H9 (cell line): ENCODE data around the gene TGFA. TPM values are rescaled to one million over a fixed set of nuclear protein-coding genes. Genes with fewer than 3 reads are reported as not detected.

Source experiments
- DNase-seq: peaks from one replicate; pipeline ENCODE4 v3.0.0-alpha.2; 2017
- H2AFZ ChIP-seq: one replicate; pipeline ENCODE4 v1.6.1; 2013; ENCODE audit warnings: mild to moderate bottlenecking, low read length, control low read depth, moderate library complexity
- H2AK5ac ChIP-seq: 2 replicates; pipeline ENCODE4 v1.6.1; 2013; ENCODE audit warnings: low read length, control low read depth, mixed read lengths; ENCODE audit not compliant: insufficient read length
- H2BK120ac ChIP-seq: one replicate; pipeline ENCODE4 v1.6.1; 2013; ENCODE audit warnings: low read depth, mild to moderate bottlenecking, low read length, control low read depth, inconsistent platforms; ENCODE audit not compliant: poor library complexity, severe bottlenecking
- H2BK12ac ChIP-seq: 2 replicates; pipeline ENCODE4 v1.6.1; 2013; ENCODE audit warnings: low read length, control low read depth, mixed read lengths, low read depth; ENCODE audit not compliant: insufficient read length
- H2BK15ac ChIP-seq: 2 replicates; pipeline ENCODE4 v1.6.1; 2013; ENCODE audit warnings: low read depth, low read length, control low read depth
- H2BK20ac ChIP-seq: one replicate; pipeline ENCODE4 v1.6.1; 2013; ENCODE audit warnings: low read depth, mild to moderate bottlenecking, low read length, control low read depth, inconsistent platforms; ENCODE audit not compliant: poor library complexity, severe bottlenecking
- H2BK5ac ChIP-seq: 2 replicates; pipeline ENCODE4 v1.6.1; 2013; ENCODE audit warnings: low read length, control low read depth, mixed read lengths; ENCODE audit not compliant: insufficient read length
- H3K14ac ChIP-seq: 2 replicates; pipeline ENCODE4 v1.6.1; 2013; ENCODE audit warnings: low read length, control low read depth; ENCODE audit not compliant: insufficient read depth
- H3K18ac ChIP-seq: 2 replicates; pipeline ENCODE4 v1.6.1; 2013; ENCODE audit warnings: low read depth, mild to moderate bottlenecking, mixed read lengths, low read length, control low read depth; ENCODE audit not compliant: insufficient read length
- H3K23ac ChIP-seq: 2 replicates; pipeline ENCODE4 v1.6.1; 2013; ENCODE audit warnings: low read length, control low read depth, mixed read lengths, low read depth; ENCODE audit not compliant: insufficient read length
- H3K23me2 ChIP-seq: 2 replicates; pipeline ENCODE4 v1.6.1; 2013; ENCODE audit warnings: low read depth, mild to moderate bottlenecking, mixed read lengths, low read length, control low read depth; ENCODE audit not compliant: insufficient read length, poor library complexity, severe bottlenecking
- H3K27ac ChIP-seq: 2 replicates; pipeline ENCODE4 v1.5.1; 2013; ENCODE audit warnings: low read length, control low read depth, mixed read lengths, low read depth; ENCODE audit not compliant: insufficient read length
- H3K27me3 ChIP-seq: 2 replicates; pipeline ENCODE4 v1.6.1; 2013; ENCODE audit warnings: low read length, control low read depth, inconsistent platforms; ENCODE audit not compliant: insufficient read depth
- H3K4ac ChIP-seq: 2 replicates; pipeline ENCODE4 v1.6.1; 2013; ENCODE audit warnings: low read depth, mild to moderate bottlenecking, control low read depth, inconsistent platforms, low read length, moderate library complexity
- H3K4me1 ChIP-seq: 2 replicates; pipeline ENCODE4 v1.6.1; 2013; ENCODE audit warnings: low read length, control low read depth, inconsistent platforms; ENCODE audit not compliant: insufficient read depth
- H3K4me2 ChIP-seq: 2 replicates; pipeline ENCODE4 v1.6.1; 2013; ENCODE audit warnings: low read length, control low read depth, mixed read lengths; ENCODE audit not compliant: insufficient read length, insufficient read depth
- H3K56ac ChIP-seq: 2 replicates; pipeline ENCODE4 v1.6.1; 2013; ENCODE audit warnings: low read depth, mild to moderate bottlenecking, mixed read lengths, low read length, control low read depth; ENCODE audit not compliant: insufficient read length
- H3K79me1 ChIP-seq: 2 replicates; pipeline ENCODE4 v1.6.1; 2013; ENCODE audit warnings: low read depth, mild to moderate bottlenecking, moderate library complexity, low read length, control low read depth, inconsistent platforms; ENCODE audit not compliant: insufficient read depth, poor library complexity, severe bottlenecking
- H3K79me2 ChIP-seq: 2 replicates; pipeline ENCODE4 v1.6.1; 2013; ENCODE audit warnings: low read length, control low read depth, inconsistent platforms; ENCODE audit not compliant: insufficient read depth
- H3K9ac ChIP-seq: 2 replicates; pipeline ENCODE4 v1.6.1; 2013; ENCODE audit warnings: low read length, control low read depth, mixed read lengths; ENCODE audit not compliant: insufficient read length; ENCODE audit errors: extremely low read depth
- H3K9me3 ChIP-seq: one replicate; pipeline ENCODE4 v1.6.1; 2013; ENCODE audit warnings: low read depth, low read length, inconsistent platforms; ENCODE audit not compliant: control insufficient read depth
- H3T11ph ChIP-seq: one replicate; pipeline ENCODE4 v1.6.1; 2013; ENCODE audit warnings: mild to moderate bottlenecking, low read length, control low read depth, inconsistent platforms
- H4K20me1 ChIP-seq: one replicate; pipeline ENCODE4 v1.6.1; 2013; ENCODE audit not compliant: control insufficient read depth, insufficient read length, insufficient read depth
- H4K5ac ChIP-seq: 2 replicates; pipeline ENCODE4 v1.6.1; 2013; ENCODE audit warnings: low read depth, mild to moderate bottlenecking, mixed read lengths, low read length, control low read depth; ENCODE audit not compliant: insufficient read length
- H4K8ac ChIP-seq: replicated peaks from 2 replicates; pipeline ENCODE4 v1.6.1; 2013; ENCODE audit warnings: low read length, control low read depth, mixed read lengths, low read depth; ENCODE audit not compliant: insufficient read length
- H4K91ac ChIP-seq: 2 replicates; pipeline ENCODE4 v1.6.1; 2013; ENCODE audit warnings: low read depth, mild to moderate bottlenecking, moderate library complexity, mixed read lengths, low read length, control low read depth; ENCODE audit not compliant: insufficient read length
- H3K27ac Mint-ChIP-seq, 3 experiments: 2 replicates in 2 of 3; 3 replicates in 1 of 3; pipeline ENCODE4 v1.8.0; 2020 to 2021; ENCODE audit warnings: mixed read lengths in 3 of 3, mild to moderate bottlenecking in 1 of 3, moderate library complexity in 1 of 3
- H3K27me3 Mint-ChIP-seq: 2 replicates; pipeline ENCODE4 v1.8.0; 2021; ENCODE audit warnings: low read depth, mild to moderate bottlenecking, moderate library complexity, mixed read lengths
- H3K36me3 Mint-ChIP-seq, 3 experiments: 2 replicates in 2 of 3; 3 replicates in 1 of 3; pipeline ENCODE4 v1.8.0; 2020 to 2021; ENCODE audit warnings: low read depth in 3 of 3, mixed read lengths in 3 of 3; ENCODE audit not compliant: insufficient read depth in 1 of 3
- H3K4me1 Mint-ChIP-seq, 2 experiments: 2 replicates each; pipeline ENCODE4 v1.8.0; 2020; ENCODE audit warnings: mixed read lengths in 2 of 2
- H3K4me3 Mint-ChIP-seq, 2 experiments: 2 replicates in 1 of 2; 3 replicates in 1 of 2; pipeline ENCODE4 v1.8.0; 2020 to 2021; ENCODE audit warnings: mild to moderate bottlenecking in 2 of 2, mixed read lengths in 2 of 2, moderate library complexity in 1 of 2
- H3K9me3 Mint-ChIP-seq, 2 experiments: 2 replicates in 1 of 2; 3 replicates in 1 of 2; pipeline ENCODE4 v1.8.0; 2020; ENCODE audit warnings: mild to moderate bottlenecking in 2 of 2, mixed read lengths in 2 of 2, moderate library complexity in 1 of 2
- WGBS: extraction: QIAGEN DNeasy Blood & Tissue Kit; methylation state at CpG from one replicate; pipeline ENCODE4 v1.1.7; 2013; ENCODE audit warnings: missing lambda C conversion rate, low lambda C conversion rate, mixed read lengths; ENCODE audit not compliant: insufficient read length; ENCODE audit errors: extremely low coverage; 5-methylcytosine and 5-hydroxymethylcytosine counted together
- total RNA-seq: library from RNA; stranded (reverse); gene quantifications from 2 replicates; pipeline ENCODE4 v1.2.1, GENCODE V29; 2021
- TF ChIP-seq, protein P1 (sequence below): fragments of 200-600 bp; sonication (generic); conservative IDR thresholded peaks from 3 replicates; pipeline ENCODE4 v1.8.0; 2021; ENCODE audit warnings: antibody characterized with exemption, mild to moderate bottlenecking

The TGFA gene
- total RNA-seq, 1 experiment from 2014 or later = 3.3 TPM

DNA sequence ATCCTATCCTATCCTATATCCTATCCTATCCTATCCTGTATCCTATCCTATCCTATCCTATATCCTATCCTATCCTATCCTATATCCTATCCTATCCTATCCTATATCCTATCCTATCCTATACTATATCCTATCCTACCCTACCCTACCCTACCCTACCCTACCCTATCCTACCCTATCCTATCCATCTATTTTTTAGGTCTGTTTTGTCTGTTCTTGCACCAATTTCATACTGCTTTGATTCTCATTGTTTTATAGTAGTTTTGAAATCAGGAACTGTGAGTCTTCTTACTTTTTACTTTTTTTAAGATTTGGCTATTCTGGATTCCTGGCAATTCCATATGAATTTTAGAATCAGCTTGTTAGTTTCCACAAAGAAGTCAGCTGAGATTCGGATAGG is 118.5 kb downstream of the TGFA start:
- H2BK5ac ChIP-seq = no peak overlapping the region
- no peak overlapping the region for H3K9ac ChIP-seq
- no peak overlapping the region for H3K56ac ChIP-seq
- no peak overlapping the region for H2BK120ac ChIP-seq
- H4K8ac ChIP-seq = no peak overlapping the region
- Mint-ChIP-seq H3K4me3 (no peak overlapping the region), H3K27me3 (peaks cover 2% of the 10 kb centered on the region; the same call in 1 of the 2 replicates), H3K4me1 (no peaks in the 10 kb centered on the region), H3K27ac (no peak overlapping the region), H3K36me3 (no peaks in the 10 kb centered on the region), H3K9me3 (no peaks in the 10 kb centered on the region)
- no peak overlapping the region for H3K4me2 ChIP-seq
- no peak overlapping the region for H4K5ac ChIP-seq
- H2AFZ ChIP-seq = no peak overlapping the region
- no peak overlapping the region for H3K14ac ChIP-seq
- H4K91ac ChIP-seq = no peak overlapping the region
- H3K23me2 ChIP-seq = no peaks in the 10 kb centered on the region
- H4K20me1 ChIP-seq = no peaks in the 10 kb centered on the region
- TF ChIP-seq, protein P1, sequence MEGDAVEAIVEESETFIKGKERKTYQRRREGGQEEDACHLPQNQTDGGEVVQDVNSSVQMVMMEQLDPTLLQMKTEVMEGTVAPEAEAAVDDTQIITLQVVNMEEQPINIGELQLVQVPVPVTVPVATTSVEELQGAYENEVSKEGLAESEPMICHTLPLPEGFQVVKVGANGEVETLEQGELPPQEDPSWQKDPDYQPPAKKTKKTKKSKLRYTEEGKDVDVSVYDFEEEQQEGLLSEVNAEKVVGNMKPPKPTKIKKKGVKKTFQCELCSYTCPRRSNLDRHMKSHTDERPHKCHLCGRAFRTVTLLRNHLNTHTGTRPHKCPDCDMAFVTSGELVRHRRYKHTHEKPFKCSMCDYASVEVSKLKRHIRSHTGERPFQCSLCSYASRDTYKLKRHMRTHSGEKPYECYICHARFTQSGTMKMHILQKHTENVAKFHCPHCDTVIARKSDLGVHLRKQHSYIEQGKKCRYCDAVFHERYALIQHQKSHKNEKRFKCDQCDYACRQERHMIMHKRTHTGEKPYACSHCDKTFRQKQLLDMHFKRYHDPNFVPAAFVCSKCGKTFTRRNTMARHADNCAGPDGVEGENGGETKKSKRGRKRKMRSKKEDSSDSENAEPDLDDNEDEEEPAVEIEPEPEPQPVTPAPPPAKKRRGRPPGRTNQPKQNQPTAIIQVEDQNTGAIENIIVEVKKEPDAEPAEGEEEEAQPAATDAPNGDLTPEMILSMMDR = no peak
- no peak overlapping the region for H3K18ac ChIP-seq
- no peaks in the 10 kb centered on the region for H3K27me3 ChIP-seq
- no peak overlapping the region for H2BK12ac ChIP-seq
- no peak overlapping the region for H2BK20ac ChIP-seq
- no peak overlapping the region for H3K27ac ChIP-seq
- H3T11ph ChIP-seq = no peak overlapping the region
- H3K4me1 ChIP-seq = no peaks in the 10 kb centered on the region
- no peaks in the 10 kb centered on the region for H3K79me2 ChIP-seq
- no peak overlapping the region for H2BK15ac ChIP-seq
- no peak overlapping the region for H3K23ac ChIP-seq
- no peak for DNase-seq
- H3K9me3 ChIP-seq = no peaks in the 10 kb centered on the region
- no peak overlapping the region for H2AK5ac ChIP-seq
- WGBS = no CpG with 5 or more reads among the region's 1 CpG
- no peaks in the 10 kb centered on the region for H3K79me1 ChIP-seq
- no peak overlapping the region for H3K4ac ChIP-seq
